GDM1 (cell line): ENCODE measurements around the gene CERT1.
"Not testable (repeated sequence)": the region's sequence is repeated elsewhere in the genome, so short reads cannot be mapped to it uniquely, and the experiment has no call there.

ENCODE experiments used
- DNase-seq: peaks from one replicate; lab custom pipeline; 2025; lab: John Stamatoyannopoulos, UW

Gene CERT1, protein sequence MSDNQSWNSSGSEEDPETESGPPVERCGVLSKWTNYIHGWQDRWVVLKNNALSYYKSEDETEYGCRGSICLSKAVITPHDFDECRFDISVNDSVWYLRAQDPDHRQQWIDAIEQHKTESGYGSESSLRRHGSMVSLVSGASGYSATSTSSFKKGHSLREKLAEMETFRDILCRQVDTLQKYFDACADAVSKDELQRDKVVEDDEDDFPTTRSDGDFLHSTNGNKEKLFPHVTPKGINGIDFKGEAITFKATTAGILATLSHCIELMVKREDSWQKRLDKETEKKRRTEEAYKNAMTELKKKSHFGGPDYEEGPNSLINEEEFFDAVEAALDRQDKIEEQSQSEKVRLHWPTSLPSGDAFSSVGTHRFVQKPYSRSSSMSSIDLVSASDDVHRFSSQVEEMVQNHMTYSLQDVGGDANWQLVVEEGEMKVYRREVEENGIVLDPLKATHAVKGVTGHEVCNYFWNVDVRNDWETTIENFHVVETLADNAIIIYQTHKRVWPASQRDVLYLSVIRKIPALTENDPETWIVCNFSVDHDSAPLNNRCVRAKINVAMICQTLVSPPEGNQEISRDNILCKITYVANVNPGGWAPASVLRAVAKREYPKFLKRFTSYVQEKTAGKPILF

GRCh38 chr5:75511435-75512382 lies at the start of gene CERT1, which contains the start of gene POLK:
Gene CERT1, minus strand, starts transcription at chr5:75511629. Its CDS starts 422 bp downstream, at chr5:75511207.
Gene POLK, plus strand, starts transcription at chr5:75511891.
- peak; percentile 97 for DNase-seq

GRCh38 chr5:75560655-75561054 lies 49.2 kb upstream of the CERT1 start:
- not testable (repeated sequence) for DNase-seq

GRCh38 chr5:75558981-75559632 lies 47.7 kb upstream of the CERT1 start:
- no peak for DNase-seq

DNA sequence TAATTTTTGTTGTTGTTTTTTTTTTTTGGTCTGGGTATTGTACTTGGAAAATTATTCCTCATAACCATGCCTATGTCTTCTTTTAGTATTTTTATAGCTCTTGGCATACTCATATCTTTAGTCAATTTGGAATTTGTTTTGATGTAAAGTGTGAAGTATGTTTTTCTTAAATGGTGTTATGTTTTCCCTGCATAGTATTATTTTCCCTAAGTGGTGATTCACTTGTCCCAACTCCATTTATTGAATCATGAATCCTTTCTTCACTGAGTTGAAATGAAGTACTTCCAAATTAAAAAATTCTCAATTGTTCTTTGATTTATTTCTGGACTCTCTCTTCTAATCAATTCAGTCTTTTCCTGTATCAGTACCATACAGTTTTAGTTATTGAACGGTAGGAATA lies 46.8 kb upstream of the CERT1 start:
- DNase-seq = no peak

DNA sequence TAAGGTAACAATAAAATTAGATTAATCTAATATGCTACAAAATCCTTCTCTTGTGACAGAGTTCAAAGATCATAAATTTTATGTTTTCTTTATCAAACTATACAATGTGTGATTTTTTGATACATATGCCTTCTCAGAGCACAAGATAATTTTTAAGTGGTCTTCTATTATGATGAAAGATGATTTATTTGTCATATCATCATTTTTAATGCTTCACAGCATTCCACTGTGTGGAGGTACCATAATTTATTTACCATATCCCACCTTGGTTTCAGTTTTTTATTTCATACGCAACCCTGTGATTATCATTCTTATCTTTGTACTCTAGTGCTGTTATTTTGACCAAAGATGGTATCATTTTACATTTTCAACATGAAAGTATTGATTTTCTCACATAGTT lies 41.9 kb upstream of the CERT1 start:
- DNase-seq = no peak

DNA sequence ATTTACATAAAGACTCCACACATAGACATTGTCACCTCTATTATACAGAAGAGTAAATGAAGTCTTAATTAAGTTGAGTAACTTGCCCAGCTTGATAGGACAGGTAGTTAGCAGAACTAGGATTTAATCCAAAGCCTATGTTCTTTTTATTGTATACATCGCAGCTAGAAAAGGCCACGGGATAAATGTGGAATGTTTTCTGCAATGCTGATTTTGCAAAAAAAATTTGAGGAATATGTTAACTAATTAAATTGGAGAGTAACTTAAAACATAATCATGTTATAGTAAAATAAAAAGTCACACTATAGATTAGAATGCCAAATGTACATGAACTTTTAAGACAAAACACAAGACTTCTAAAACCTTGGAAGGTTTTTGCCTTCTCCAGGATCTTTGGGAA lies 41.3 kb upstream of the CERT1 start:
- no peak for DNase-seq

- DNase-seq = no peak
These were observed 40.0 kb upstream of the CERT1 start for GRCh38 chr5:75551471-75551870.

GRCh38 chr5:75550597-75550996 lies 39.2 kb upstream of the CERT1 start:
- DNase-seq = no peak

- DNase-seq = no peak
These were observed 36.4 kb upstream of the CERT1 start for GRCh38 chr5:75547812-75548211.

DNA sequence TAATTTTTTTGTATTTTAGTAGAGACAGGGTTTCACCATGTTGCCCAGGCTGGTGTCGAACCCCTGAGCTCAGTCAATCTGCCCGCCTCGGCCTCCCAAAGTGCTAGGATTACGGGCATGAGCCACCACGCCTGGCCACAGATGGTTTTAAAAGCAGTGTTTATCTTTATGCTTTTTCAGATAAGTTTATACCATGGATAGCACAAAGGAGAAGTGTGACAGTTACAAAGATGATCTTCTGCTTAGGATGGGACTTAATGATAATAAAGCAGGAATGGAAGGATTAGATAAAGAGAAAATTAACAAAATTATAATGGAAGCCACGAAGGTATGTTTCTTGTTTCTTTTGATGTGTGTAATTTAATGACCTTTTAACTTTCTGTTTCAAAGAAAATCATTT lies 35.4 kb upstream of the CERT1 start:
- no peak for DNase-seq

GRCh38 chr5:75545131-75545530 lies 33.7 kb upstream of the CERT1 start:
- DNase-seq = no peak

DNA sequence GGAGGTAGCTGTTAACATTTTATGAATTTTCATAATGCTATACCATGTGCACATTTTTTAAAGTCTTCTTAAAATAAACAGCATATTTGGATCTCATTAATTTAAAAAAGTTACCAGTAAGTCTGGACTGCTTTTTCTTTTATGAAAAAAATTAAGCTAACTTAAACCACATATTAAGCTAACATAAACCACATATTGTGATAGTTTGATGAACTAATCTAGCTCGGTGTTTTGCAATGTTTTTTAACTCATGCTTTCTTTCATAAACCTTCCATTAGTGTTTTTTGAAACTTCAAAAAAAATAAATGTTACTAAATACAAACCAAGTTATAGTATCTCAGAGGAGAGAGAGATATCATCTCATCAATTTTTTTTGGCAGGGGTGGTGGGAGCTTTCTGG lies 26.8 kb upstream of the CERT1 start:
- DNase-seq = no peak

- DNase-seq = no peak
These were observed 25.4 kb upstream of the CERT1 start for GRCh38 chr5:75536694-75537360.

DNA sequence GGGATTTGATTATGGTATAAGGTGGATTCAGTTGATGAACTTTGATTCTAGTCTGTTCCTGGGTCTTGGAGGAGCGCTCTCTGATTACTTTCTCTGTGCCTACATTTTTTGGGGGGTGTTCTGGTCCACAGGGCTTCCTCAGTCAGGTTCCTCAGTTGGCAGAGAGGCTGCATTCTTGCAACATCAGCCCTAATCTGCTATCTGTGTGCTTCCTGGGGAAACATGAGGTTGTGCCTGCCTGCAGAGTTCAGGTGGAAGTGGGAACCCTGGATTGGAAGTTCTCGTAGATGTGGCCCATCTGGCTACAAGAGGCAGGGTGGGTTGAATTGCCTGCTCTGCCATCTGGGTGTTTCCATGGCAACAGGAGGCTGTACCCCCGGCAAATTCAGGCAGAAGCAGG lies 24.7 kb upstream of the CERT1 start:
- no peak for DNase-seq

DNA sequence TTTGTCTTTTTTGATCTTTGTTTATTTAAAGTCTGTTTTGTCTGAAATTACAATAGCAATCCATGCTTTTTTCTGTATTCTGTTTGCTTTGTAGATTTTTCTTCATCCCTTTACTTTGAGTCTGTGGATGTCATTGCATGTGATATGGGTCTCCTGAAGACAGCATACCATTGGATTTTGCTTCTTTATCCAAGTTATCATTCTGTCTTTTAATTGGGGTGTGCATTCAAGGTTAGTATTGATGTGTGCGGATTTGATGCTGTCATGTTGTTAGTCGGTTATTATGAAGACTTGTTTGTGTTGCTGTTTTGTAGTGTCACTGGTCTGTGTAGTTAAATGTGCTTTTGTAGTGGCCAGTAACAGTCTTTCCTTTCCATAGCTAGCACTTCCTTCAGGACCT lies 23.3 kb upstream of the CERT1 start:
- DNase-seq = no peak

DNA sequence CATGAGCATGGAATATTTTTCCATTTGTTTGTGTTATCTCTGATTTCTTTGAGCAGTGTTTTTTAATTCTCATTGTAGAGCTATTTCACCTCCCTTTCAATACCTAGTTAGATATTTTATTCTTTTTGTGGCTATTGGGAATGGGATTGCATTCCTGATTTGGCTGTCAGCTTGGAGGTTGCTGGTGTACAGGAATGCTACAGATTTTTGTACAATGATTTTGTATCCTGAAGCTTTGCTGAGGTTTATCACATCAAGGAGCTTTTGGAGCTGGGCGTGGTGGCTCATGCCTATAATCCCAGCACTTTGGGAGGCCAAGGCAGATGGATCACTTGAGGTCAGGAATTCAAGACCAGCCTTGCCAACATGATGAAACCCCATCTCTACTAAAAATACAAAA lies 22.3 kb upstream of the CERT1 start:
- DNase-seq = not testable (repeated sequence)

DNA sequence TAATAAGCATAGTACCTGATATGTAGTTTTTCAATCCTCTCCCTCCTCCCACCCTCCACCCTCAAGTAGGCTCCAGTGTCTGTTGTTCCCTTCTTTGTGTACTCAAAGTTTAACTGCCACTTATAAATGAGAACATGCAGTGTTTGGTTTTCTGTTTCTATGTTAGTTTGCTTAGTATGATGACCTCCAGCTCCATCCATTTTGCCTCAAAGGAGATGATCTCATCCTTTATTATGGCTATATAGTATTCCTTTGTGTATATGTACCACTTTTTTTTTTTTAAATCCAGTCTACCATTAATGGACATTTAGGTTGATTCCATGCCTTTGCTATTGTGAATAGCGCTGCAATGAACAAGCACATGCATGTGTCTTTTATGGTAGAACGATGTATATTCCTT lies 20.8 kb upstream of the CERT1 start:
- DNase-seq = no peak

GRCh38 chr5:75529185-75529584 lies 17.8 kb upstream of the CERT1 start:
- DNase-seq = no peak

DNA sequence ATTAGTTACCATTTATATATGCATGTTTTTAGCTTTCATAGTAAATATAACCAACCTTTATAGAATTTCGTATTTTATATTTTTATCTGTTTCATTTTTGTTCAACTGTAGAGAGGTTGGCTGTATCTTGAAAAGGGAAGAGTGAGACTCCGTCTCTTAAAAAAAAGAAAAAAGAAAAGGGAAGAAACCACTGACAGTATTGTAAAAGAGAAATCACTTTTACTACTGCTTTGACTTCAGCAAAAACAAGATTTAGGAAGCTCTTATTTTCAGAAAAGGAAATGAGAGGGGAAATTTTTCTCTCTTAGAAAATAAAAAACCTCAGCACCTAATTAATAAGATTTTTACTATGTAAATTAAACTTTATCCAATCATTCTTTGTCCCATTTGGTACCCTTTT lies 14.6 kb upstream of the CERT1 start:
- DNase-seq = no peak

GRCh38 chr5:75525344-75525743 lies 13.9 kb upstream of the CERT1 start:
- no peak for DNase-seq

GRCh38 chr5:75524591-75524990 lies 13.2 kb upstream of the CERT1 start:
- no peak for DNase-seq
